ENCODE measurements around the gene UBE2O.

UBE2O gene

DNA sequence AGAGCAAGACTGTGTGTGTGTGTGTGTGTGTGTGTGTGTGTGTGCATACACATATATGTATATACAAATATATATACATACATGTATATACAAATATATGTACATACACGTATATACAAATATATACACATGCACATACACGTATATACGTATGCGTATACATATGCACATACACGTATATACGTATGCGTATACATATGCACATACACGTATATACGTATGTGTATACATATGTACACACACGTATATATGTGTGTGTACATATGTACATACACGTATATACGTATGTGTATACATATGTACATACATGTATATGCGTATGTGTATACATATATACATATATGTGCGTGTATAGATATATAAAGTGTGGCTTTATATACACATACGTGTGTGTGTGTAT, 37.2 kb downstream of the UBE2O start:
- Histone ChIP-seq H3K36me3 (replicated peaks; ENCODE audit: insufficient read depth, low read length) (no peaks in the 10 kb centered on the region), H3K9me3 (replicated peaks; ENCODE audit: insufficient read depth, low read length) (no peaks in the 10 kb centered on the region), H3K27me3 (replicated peaks; ENCODE audit: insufficient read depth, low read length) (no peaks in the 10 kb centered on the region), H4K20me1 (ENCODE audit: insufficient read depth, low read length) (no peaks in the 10 kb centered on the region), H3F3A (ENCODE audit: insufficient read depth, low read length) (peaks cover 11% of the 10 kb centered on the region), H3K9ac (ENCODE audit: low read length) (no peak overlapping the region), H3K9me2 (replicated peaks; ENCODE audit: insufficient read depth, low read length) (no peaks in the 10 kb centered on the region), H3K4me3 (ENCODE audit: low read length) (no peak overlapping the region), H3K4me1 (ENCODE audit: low read length) (peaks cover 31% of the 10 kb centered on the region), H2AFZ (ENCODE audit: low read length) (no peak overlapping the region), H3K79me2 (ENCODE audit: low read length) (peaks cover 80% of the 10 kb centered on the region), H3K27ac (ENCODE audit: low read length) (no peak overlapping the region), H3K4me2 (ENCODE audit: low read depth, low read length) (no peak overlapping the region)
- DNase-seq: no peak
- TF ChIP-seq EZH2phosphoT487 (IDR thresholded peaks at IDR 0.05; ENCODE audit: low read length): no peak
- TF ChIP-seq EZH2 (optimal IDR thresholded peaks at IDR 0.05; ENCODE audit: low read depth, low read length): no peak
- TF ChIP-seq CTCF (IDR thresholded peaks at IDR 0.05; ENCODE audit: low read length): no peak

GRCh38 chr17:76414334-76415295, 38.3 kb downstream of the UBE2O start:
- H3K4me1 ChIP-seq (ENCODE audit: low read length): peaks cover 20% of the 10 kb centered on the region
- H3F3A ChIP-seq (ENCODE audit: insufficient read depth, low read length): no peaks in the 10 kb centered on the region
- H3K79me2 ChIP-seq (ENCODE audit: low read length): peaks cover 75% of the 10 kb centered on the region
- no peak overlapping the region for H3K4me3 ChIP-seq (ENCODE audit: low read length)
- no peaks in the 10 kb centered on the region for H3K27me3 ChIP-seq (replicated peaks; ENCODE audit: insufficient read depth, low read length)
- H3K9ac ChIP-seq (ENCODE audit: low read length): no peak overlapping the region
- no peak for TF ChIP-seq EZH2 (optimal IDR thresholded peaks at IDR 0.05; ENCODE audit: low read depth, low read length)
- no peak for DNase-seq
- no peaks in the 10 kb centered on the region for H3K9me2 ChIP-seq (replicated peaks; ENCODE audit: insufficient read depth, low read length)
- H3K4me2 ChIP-seq (ENCODE audit: low read depth, low read length): no peak overlapping the region
- no peak overlapping the region for H3K27ac ChIP-seq (ENCODE audit: low read length)
- no peak overlapping the region for H2AFZ ChIP-seq (ENCODE audit: low read length)
- H3K9me3 ChIP-seq (replicated peaks; ENCODE audit: insufficient read depth, low read length): no peaks in the 10 kb centered on the region
- H4K20me1 ChIP-seq (ENCODE audit: insufficient read depth, low read length): no peaks in the 10 kb centered on the region
- no peaks in the 10 kb centered on the region for H3K36me3 ChIP-seq (replicated peaks; ENCODE audit: insufficient read depth, low read length)

DNA sequence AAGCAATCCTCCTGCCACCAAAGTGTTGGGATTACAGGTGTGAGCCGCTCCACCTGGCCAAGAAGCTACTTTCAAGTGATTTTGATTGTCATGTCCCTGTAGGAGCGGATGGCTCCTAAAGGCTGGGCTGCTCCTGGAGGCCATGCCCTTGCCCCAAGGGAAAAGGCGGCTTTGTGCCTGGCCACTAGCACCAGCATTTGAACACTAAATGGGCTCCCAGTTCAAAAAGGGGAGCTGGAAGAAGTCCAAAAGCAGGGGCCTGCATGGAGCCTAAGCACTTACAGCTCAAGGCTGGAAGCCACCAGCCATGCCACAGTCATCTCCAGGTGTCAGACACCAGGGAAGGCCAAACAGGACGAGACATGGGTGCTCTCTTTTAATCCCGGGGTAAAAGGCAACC, 41.7 kb downstream of the UBE2O start:
- H4K20me1 ChIP-seq (ENCODE audit: insufficient read depth, low read length): peaks cover 5% of the 10 kb centered on the region; the same call in 1 of the 2 replicates
- no peaks in the 10 kb centered on the region for H3F3A ChIP-seq (ENCODE audit: insufficient read depth, low read length)
- no peak overlapping the region for H2AFZ ChIP-seq (ENCODE audit: low read length)
- no peak overlapping the region for H3K4me2 ChIP-seq (ENCODE audit: low read depth, low read length)
- H3K36me3 ChIP-seq (replicated peaks; ENCODE audit: insufficient read depth, low read length): no peaks in the 10 kb centered on the region
- TF ChIP-seq EZH2phosphoT487 (IDR thresholded peaks at IDR 0.05; ENCODE audit: low read length) (no peak), CTCF (IDR thresholded peaks at IDR 0.05; ENCODE audit: low read length) (no peak), EZH2 (optimal IDR thresholded peaks at IDR 0.05; ENCODE audit: low read depth, low read length) (no peak)
- H3K9me3 ChIP-seq (replicated peaks; ENCODE audit: insufficient read depth, low read length): no peaks in the 10 kb centered on the region
- no peak overlapping the region for H3K9ac ChIP-seq (ENCODE audit: low read length)
- H3K9me2 ChIP-seq (replicated peaks; ENCODE audit: insufficient read depth, low read length): no peaks in the 10 kb centered on the region
- no peak overlapping the region for H3K4me3 ChIP-seq (ENCODE audit: low read length)
- peaks cover 4% of the 10 kb centered on the region; the same call in 1 of the 2 replicates for H3K4me1 ChIP-seq (ENCODE audit: low read length)
- H3K79me2 ChIP-seq (ENCODE audit: low read length): peaks cover 62% of the 10 kb centered on the region
- H3K27me3 ChIP-seq (replicated peaks; ENCODE audit: insufficient read depth, low read length): no peaks in the 10 kb centered on the region
- H3K27ac ChIP-seq (ENCODE audit: low read length): no peak overlapping the region
- no peak for DNase-seq

All from MM.1S (cell line).